ENCODE data around the gene SOX13.

SOX13 gene

GRCh38 chr1:204114606-204115005 lies 41.7 kb downstream of the SOX13 start:
- no peak for TF ChIP-seq CTCF (conservative IDR thresholded peaks at IDR 0.05; ENCODE audit: low read depth, low read length)
- no peak for DNase-seq (ENCODE audit: low read depth)
- H3K4me3 ChIP-seq (ENCODE audit: low read depth, low read length) = no peak overlapping the region

- DNase-seq (ENCODE audit: low read depth) = no peak
- TF ChIP-seq CTCF (conservative IDR thresholded peaks at IDR 0.05; ENCODE audit: low read depth, low read length) = no peak
- no peak overlapping the region for H3K4me3 ChIP-seq (ENCODE audit: low read depth, low read length)
These were observed 42.2 kb downstream of the SOX13 start for GRCh38 chr1:204115116-204115515.

- no peak for DNase-seq (ENCODE audit: low read depth)
- no peak overlapping the region for H3K4me3 ChIP-seq (ENCODE audit: low read depth, low read length)
- TF ChIP-seq CTCF (conservative IDR thresholded peaks at IDR 0.05; ENCODE audit: low read depth, low read length) = no peak
These were observed 43.6 kb downstream of the SOX13 start for GRCh38 chr1:204116539-204116938.

- no peak for DNase-seq (ENCODE audit: low read depth)
- TF ChIP-seq CTCF (conservative IDR thresholded peaks at IDR 0.05; ENCODE audit: low read depth, low read length) = no peak
- no peak overlapping the region for H3K4me3 ChIP-seq (ENCODE audit: low read depth, low read length)
These were observed 49.1 kb downstream of the SOX13 start for GRCh38 chr1:204121840-204122555.

GRCh38 chr1:204123376-204123775 lies 50.5 kb downstream of the SOX13 start:
- TF ChIP-seq CTCF (conservative IDR thresholded peaks at IDR 0.05; ENCODE audit: low read depth, low read length) = peak; percentile 72
- H3K4me3 ChIP-seq (ENCODE audit: low read depth, low read length) = no peak overlapping the region
- DNase-seq (ENCODE audit: low read depth) = peak; percentile 50

GRCh38 chr1:204124639-204125038 lies 51.7 kb downstream of the SOX13 start:
- DNase-seq (ENCODE audit: low read depth) = no peak
- H3K4me3 ChIP-seq (ENCODE audit: low read depth, low read length) = no peak overlapping the region
- TF ChIP-seq CTCF (conservative IDR thresholded peaks at IDR 0.05; ENCODE audit: low read depth, low read length) = no peak

GRCh38 chr1:204125759-204126351 lies 52.9 kb downstream of the SOX13 start:
- TF ChIP-seq CTCF (conservative IDR thresholded peaks at IDR 0.05; ENCODE audit: low read depth, low read length) = no peak
- H3K4me3 ChIP-seq (ENCODE audit: low read depth, low read length) = no peak overlapping the region

More at GRCh38 chr1:204125759-204126351, 52.9 kb downstream of the SOX13 start:
- no peak for DNase-seq (ENCODE audit: low read depth)

All from choroid plexus epithelial cell (primary cell).